CD4-positive, alpha-beta T cell treated with Interleukin-15 for 1 hour (primary cell): Measurements from ENCODE around the gene BIRC6.
"Not testable (repeated sequence)": the region's sequence is repeated elsewhere in the genome, so short reads cannot be mapped to it uniquely, and the experiment has no call there.

Experiments
- DNase-seq: peaks from one replicate; pipeline ENCODE4 v3.0.0-alpha.2; 2020

BIRC6 gene

GRCh38 chr2:32624812-32625211, 268.0 kb downstream of the BIRC6 start:
- no peak for DNase-seq

- DNase-seq, result no peak
Observed at GRCh38 chr2:32626639-32627221, 269.9 kb downstream of the BIRC6 start.

- no peak for DNase-seq
Observed at GRCh38 chr2:32627441-32627813, 270.6 kb downstream of the BIRC6 start.

GRCh38 chr2:32627814-32628579, 271.2 kb downstream of the BIRC6 start, which contains the start of gene TTC27:
TTC27 (plus strand) TSS chr2:32628050; CDS start chr2:32628293, 243 bp downstream.
- peak; percentile 94 for DNase-seq

GRCh38 chr2:32632089-32632488, 275.3 kb downstream of the BIRC6 start:
- no peak for DNase-seq

GRCh38 chr2:32633040-32633439, 276.2 kb downstream of the BIRC6 start:
- DNase-seq, result no peak

- DNase-seq, result not testable (repeated sequence)
Observed at GRCh38 chr2:32638548-32638947, 281.7 kb downstream of the BIRC6 start.

- DNase-seq, result no peak
Observed at GRCh38 chr2:32641180-32641579, 284.4 kb downstream of the BIRC6 start.

- no peak for DNase-seq
Observed at GRCh38 chr2:32647180-32647651, 290.4 kb downstream of the BIRC6 start.

GRCh38 chr2:32652555-32653209, 295.9 kb downstream of the BIRC6 start:
- DNase-seq, result no peak

GRCh38 chr2:32656069-32656468, 299.2 kb downstream of the BIRC6 start:
- DNase-seq, result no peak

- no peak for DNase-seq
Observed at GRCh38 chr2:32663864-32664263, 307.0 kb downstream of the BIRC6 start.

- no peak for DNase-seq
Observed at GRCh38 chr2:32666704-32667103, 309.9 kb downstream of the BIRC6 start.

GRCh38 chr2:32668254-32668653, 311.4 kb downstream of the BIRC6 start:
- DNase-seq, result no peak
